T-helper 17 cell (primary cell): Measurements from ENCODE around the gene AJAP1. TPM values are rescaled to one million over a fixed set of nuclear protein-coding genes. Genes with fewer than 3 reads are reported as not detected.

Source experiments
- ATAC-seq: fragments of 150-1000 bp; cut with Tn5 transposase; 2 replicates; pipeline ENCODE4 v1.10.0; 2021; ENCODE audit warnings: mild to moderate bottlenecking, moderate library complexity
- DNase-seq, 3 donors: peaks; one replicate each; pipeline versions ENCODE4 v3.0.0 to v3.0.0-alpha.2; 2020 to 2021
- H3K9me3 ChIP-seq: one replicate; pipeline ENCODE4 v1.7.0; 2013; ENCODE audit warnings: low read length, mild to moderate bottlenecking; ENCODE audit not compliant: control insufficient read depth, poor library complexity, severe bottlenecking
- H3K27ac Mint-ChIP-seq: one replicate; pipeline ENCODE4 v1.8.0; 2022; ENCODE audit warnings: mild to moderate bottlenecking, moderate library complexity, mixed read lengths
- H3K27me3 Mint-ChIP-seq: one replicate; pipeline ENCODE4 v1.8.0; 2022; ENCODE audit warnings: mixed read lengths
- H3K36me3 Mint-ChIP-seq: one replicate; pipeline ENCODE4 v1.8.0; 2022; ENCODE audit warnings: low read depth, mixed read lengths
- H3K4me1 Mint-ChIP-seq: one replicate; pipeline ENCODE4 v1.8.0; 2022; ENCODE audit warnings: mild to moderate bottlenecking, mixed read lengths
- H3K4me3 Mint-ChIP-seq: one replicate; pipeline ENCODE4 v1.8.0; 2022; ENCODE audit warnings: mild to moderate bottlenecking, moderate library complexity, mixed read lengths
- total RNA-seq, 4 donors: library from RNA in 2 of 4; stranded (reverse) in 2 of 4; gene quantifications; one replicate each; pipeline ENCODE4 v1.2.3 and lab custom pipeline; 2022 to 2026

The AJAP1 gene
- total RNA-seq, 2 donors from 2014 or later, result not detected

GRCh38 chr1:4655674-4656532 lies 1.5 kb downstream of the AJAP1 start:
- peak overlapping the region; percentile 69 for H3K4me3 Mint-ChIP-seq
- DNase-seq, result no peak
- no peaks in the 10 kb centered on the region for H3K9me3 ChIP-seq
- ATAC-seq, result no peak
- peaks cover 50% of the 10 kb centered on the region for H3K27me3 Mint-ChIP-seq
- no peak overlapping the region for H3K27ac Mint-ChIP-seq
- no peaks in the 10 kb centered on the region for H3K36me3 Mint-ChIP-seq
- H3K4me1 Mint-ChIP-seq, result no peaks in the 10 kb centered on the region

GRCh38 chr1:4656533-4657140 lies 2.2 kb downstream of the AJAP1 start:
- Mint-ChIP-seq H3K27me3 (peaks cover 57% of the 10 kb centered on the region), H3K27ac (no peak overlapping the region), H3K4me1 (no peaks in the 10 kb centered on the region), H3K4me3 (peak overlapping the region; percentile 69), H3K36me3 (no peaks in the 10 kb centered on the region)
- no peaks in the 10 kb centered on the region for H3K9me3 ChIP-seq
- DNase-seq (no peak), ATAC-seq (no peak)

GRCh38 chr1:4657244-4657789 lies 2.9 kb downstream of the AJAP1 start:
- Mint-ChIP-seq H3K4me1 (no peaks in the 10 kb centered on the region), H3K36me3 (no peaks in the 10 kb centered on the region), H3K27me3 (peaks cover 62% of the 10 kb centered on the region), H3K4me3 (no peak overlapping the region), H3K27ac (no peak overlapping the region)
- H3K9me3 ChIP-seq, result no peaks in the 10 kb centered on the region
- ATAC-seq (no peak), DNase-seq (no peak)

GRCh38 chr1:4657960-4658541 lies 3.6 kb downstream of the AJAP1 start:
- Mint-ChIP-seq H3K36me3 (no peaks in the 10 kb centered on the region), H3K27ac (no peak overlapping the region), H3K4me1 (no peaks in the 10 kb centered on the region), H3K27me3 (peaks cover 68% of the 10 kb centered on the region), H3K4me3 (no peak overlapping the region)
- DNase-seq (no peak), ATAC-seq (no peak)
- H3K9me3 ChIP-seq, result no peaks in the 10 kb centered on the region

GRCh38 chr1:4658643-4659628 lies 4.5 kb downstream of the AJAP1 start:
- no peaks in the 10 kb centered on the region for H3K9me3 ChIP-seq
- no peak for DNase-seq
- Mint-ChIP-seq H3K27me3 (peaks cover 76% of the 10 kb centered on the region), H3K36me3 (no peaks in the 10 kb centered on the region), H3K4me1 (no peaks in the 10 kb centered on the region), H3K4me3 (no peak overlapping the region), H3K27ac (no peak overlapping the region)
- no peak for ATAC-seq

- peaks cover 86% of the 10 kb centered on the region for H3K27me3 Mint-ChIP-seq
- no peak for DNase-seq
- ATAC-seq, result no peak
- H3K36me3 Mint-ChIP-seq, result peaks cover 3% of the 10 kb centered on the region
- no peaks in the 10 kb centered on the region for H3K9me3 ChIP-seq
- H3K4me1 Mint-ChIP-seq, result peaks cover 2% of the 10 kb centered on the region
- H3K4me3 Mint-ChIP-seq, result no peak overlapping the region
- H3K27ac Mint-ChIP-seq, result no peak overlapping the region
Measured at GRCh38 chr1:4660917-4661594, 6.6 kb downstream of the AJAP1 start.

GRCh38 chr1:4661595-4661917 lies 7.1 kb downstream of the AJAP1 start:
- Mint-ChIP-seq H3K27me3 (peaks cover 81% of the 10 kb centered on the region), H3K27ac (no peak overlapping the region), H3K4me3 (no peak overlapping the region), H3K36me3 (peaks cover 3% of the 10 kb centered on the region), H3K4me1 (peaks cover 2% of the 10 kb centered on the region)
- no peaks in the 10 kb centered on the region for H3K9me3 ChIP-seq
- no peak for DNase-seq
- ATAC-seq, result no peak

GRCh38 chr1:4662168-4662567 lies 7.8 kb downstream of the AJAP1 start:
- peaks cover 75% of the 10 kb centered on the region for H3K27me3 Mint-ChIP-seq

GRCh38 chr1:4662723-4663122 lies 8.3 kb downstream of the AJAP1 start:
- Mint-ChIP-seq H3K36me3 (peaks cover 3% of the 10 kb centered on the region), H3K4me3 (no peak overlapping the region), H3K27ac (no peak overlapping the region), H3K4me1 (peaks cover 2% of the 10 kb centered on the region), H3K27me3 (peaks cover 69% of the 10 kb centered on the region)
- no peaks in the 10 kb centered on the region for H3K9me3 ChIP-seq
- no peak for ATAC-seq
- no peak for DNase-seq

More at GRCh38 chr1:4662168-4662567, 7.8 kb downstream of the AJAP1 start:
- ATAC-seq, result no peak
- no peak overlapping the region for H3K4me3 Mint-ChIP-seq
- no peak overlapping the region for H3K27ac Mint-ChIP-seq
- H3K36me3 Mint-ChIP-seq, result peaks cover 3% of the 10 kb centered on the region
- H3K4me1 Mint-ChIP-seq, result peaks cover 2% of the 10 kb centered on the region
- H3K9me3 ChIP-seq, result no peaks in the 10 kb centered on the region
- no peak for DNase-seq

GRCh38 chr1:4664095-4664494 lies 9.7 kb downstream of the AJAP1 start:
- no peak for DNase-seq
- ATAC-seq, result no peak
- H3K27me3 Mint-ChIP-seq, result peaks cover 56% of the 10 kb centered on the region
- H3K4me1 Mint-ChIP-seq, result peaks cover 4% of the 10 kb centered on the region
- H3K27ac Mint-ChIP-seq, result no peak overlapping the region
- peaks cover 3% of the 10 kb centered on the region for H3K36me3 Mint-ChIP-seq
- H3K9me3 ChIP-seq, result no peaks in the 10 kb centered on the region
- no peak overlapping the region for H3K4me3 Mint-ChIP-seq

- DNase-seq (no peak), ATAC-seq (no peak)
- peaks cover 4% of the 10 kb centered on the region for H3K4me1 Mint-ChIP-seq
- H3K4me3 Mint-ChIP-seq, result no peak overlapping the region
- H3K9me3 ChIP-seq, result no peaks in the 10 kb centered on the region
- peaks cover 3% of the 10 kb centered on the region for H3K36me3 Mint-ChIP-seq
- peaks cover 51% of the 10 kb centered on the region for H3K27me3 Mint-ChIP-seq
- no peak overlapping the region for H3K27ac Mint-ChIP-seq
Measured at GRCh38 chr1:4664606-4665005, 10.2 kb downstream of the AJAP1 start.

- H3K36me3 Mint-ChIP-seq, result peaks cover 3% of the 10 kb centered on the region
- no peak overlapping the region for H3K4me3 Mint-ChIP-seq
- ATAC-seq (no peak), DNase-seq (no peak)
- H3K27me3 Mint-ChIP-seq, result peaks cover 49% of the 10 kb centered on the region
- no peaks in the 10 kb centered on the region for H3K9me3 ChIP-seq
- no peak overlapping the region for H3K27ac Mint-ChIP-seq
- peaks cover 4% of the 10 kb centered on the region for H3K4me1 Mint-ChIP-seq
Measured at GRCh38 chr1:4665456-4665855, 11.0 kb downstream of the AJAP1 start.
